GM12801 (cell line): ENCODE measurements around the gene HASPIN.

Experiments used
- TF ChIP-seq, protein P1 (sequence below): IDR thresholded peaks from one replicate; pipeline ENCODE4 v1.5.1; 2011; ENCODE audit warnings: control low read depth; ENCODE audit not compliant: insufficient read length; ENCODE audit errors: extremely low read depth

The HASPIN gene

GRCh38 chr17:3723556-3724377 lies at the start of gene HASPIN:
Gene HASPIN (plus strand): TSS chr17:3723903. CDS start chr17:3723936, 33 bp downstream.
- TF ChIP-seq, protein P1, sequence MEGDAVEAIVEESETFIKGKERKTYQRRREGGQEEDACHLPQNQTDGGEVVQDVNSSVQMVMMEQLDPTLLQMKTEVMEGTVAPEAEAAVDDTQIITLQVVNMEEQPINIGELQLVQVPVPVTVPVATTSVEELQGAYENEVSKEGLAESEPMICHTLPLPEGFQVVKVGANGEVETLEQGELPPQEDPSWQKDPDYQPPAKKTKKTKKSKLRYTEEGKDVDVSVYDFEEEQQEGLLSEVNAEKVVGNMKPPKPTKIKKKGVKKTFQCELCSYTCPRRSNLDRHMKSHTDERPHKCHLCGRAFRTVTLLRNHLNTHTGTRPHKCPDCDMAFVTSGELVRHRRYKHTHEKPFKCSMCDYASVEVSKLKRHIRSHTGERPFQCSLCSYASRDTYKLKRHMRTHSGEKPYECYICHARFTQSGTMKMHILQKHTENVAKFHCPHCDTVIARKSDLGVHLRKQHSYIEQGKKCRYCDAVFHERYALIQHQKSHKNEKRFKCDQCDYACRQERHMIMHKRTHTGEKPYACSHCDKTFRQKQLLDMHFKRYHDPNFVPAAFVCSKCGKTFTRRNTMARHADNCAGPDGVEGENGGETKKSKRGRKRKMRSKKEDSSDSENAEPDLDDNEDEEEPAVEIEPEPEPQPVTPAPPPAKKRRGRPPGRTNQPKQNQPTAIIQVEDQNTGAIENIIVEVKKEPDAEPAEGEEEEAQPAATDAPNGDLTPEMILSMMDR: no peak

GRCh38 chr17:3675886-3676285 lies 47.8 kb upstream of the HASPIN start:
- TF ChIP-seq, protein P1: no peak

GRCh38 chr17:3678095-3678820 lies 45.4 kb upstream of the HASPIN start:
- TF ChIP-seq, protein P1: no peak

- TF ChIP-seq, protein P1: no peak
Observed at GRCh38 chr17:3678821-3679530, 44.7 kb upstream of the HASPIN start.

- TF ChIP-seq, protein P1: no peak
Observed at GRCh38 chr17:3679531-3680126, 44.1 kb upstream of the HASPIN start.

DNA sequence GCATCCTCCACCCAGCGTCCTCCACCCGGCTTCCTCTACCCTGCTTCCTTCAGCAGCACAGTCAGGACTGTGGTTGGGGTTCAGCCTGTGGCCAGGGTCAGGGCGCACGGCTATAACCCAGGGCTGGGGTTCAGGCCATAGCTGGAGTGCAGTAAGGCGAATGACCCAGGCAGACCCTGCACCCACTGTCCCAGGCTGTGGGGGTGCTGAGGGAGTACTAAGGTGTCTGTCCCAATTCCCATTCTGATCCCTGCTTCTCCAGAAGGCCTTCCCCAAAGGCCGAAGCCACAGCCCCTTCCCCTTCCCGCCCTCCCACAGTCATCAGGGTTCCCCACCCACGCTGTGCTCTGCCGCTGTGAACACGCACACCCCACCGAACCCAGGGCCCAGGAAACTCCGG lies 42.6 kb upstream of the HASPIN start:
- TF ChIP-seq, protein P1: no peak

GRCh38 chr17:3681565-3681964 lies 42.1 kb upstream of the HASPIN start:
- TF ChIP-seq, protein P1: no peak
